ENCODE results near the gene CYP8B1. TPM values are rescaled to one million over a fixed set of nuclear protein-coding genes. Genes with fewer than 3 reads are reported as not detected.

The CYP8B1 gene
- total RNA-seq, 1 experiment from 2014 or later: not detected

DNA sequence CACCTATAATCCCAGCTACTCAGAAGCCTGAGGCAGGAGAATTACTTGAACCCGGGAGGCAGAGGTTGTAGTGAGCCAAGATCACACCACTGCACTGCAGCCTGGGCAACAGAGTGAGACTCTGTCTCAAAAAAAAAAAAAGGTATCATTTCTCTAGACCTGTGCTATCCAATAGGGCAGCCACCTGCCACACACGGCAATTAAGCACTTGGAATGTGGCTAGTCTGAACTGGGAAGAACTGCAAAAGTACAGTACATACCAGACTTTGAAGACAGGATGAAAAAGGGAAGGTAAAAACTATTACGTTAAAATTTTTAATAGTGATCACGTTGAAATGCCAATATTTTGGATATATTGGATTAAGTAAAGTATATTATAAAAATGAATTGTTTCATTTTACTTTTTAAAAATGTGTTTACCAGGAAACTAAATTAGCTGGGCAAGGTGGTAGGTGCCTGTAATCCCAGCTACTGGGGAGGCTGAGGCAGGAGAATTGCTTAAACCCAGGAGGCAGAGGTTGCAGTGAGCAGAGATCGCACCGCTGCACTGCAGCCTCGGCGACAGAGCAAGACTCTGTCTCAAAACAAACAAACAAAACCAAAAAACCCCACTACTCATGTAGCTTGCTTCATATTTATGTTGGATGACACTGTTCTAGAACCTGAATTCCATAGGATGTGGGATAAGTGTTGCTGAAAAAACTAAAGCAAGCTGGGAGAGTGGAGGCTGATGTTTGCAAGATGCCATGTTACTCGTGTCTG lies 2.3 kb downstream of the CYP8B1 start:
- BruUV-seq (replicated peaks): no TSS peak
- Histone ChIP-seq H2AFZ (no peak overlapping the region), H3K4me2 (no peak overlapping the region), H4K20me1 (ENCODE audit: insufficient read depth) (no peaks in the 10 kb centered on the region), H3K36me3 (ENCODE audit: low read depth) (no peaks in the 10 kb centered on the region), H3K9me3 (ENCODE audit: insufficient read depth, low read depth) (no peaks in the 10 kb centered on the region), H3F3A (ENCODE audit: insufficient read depth, low read depth) (no peaks in the 10 kb centered on the region), H3K27ac (no peak overlapping the region), H3K4me1 (replicated peaks; ENCODE audit: insufficient read depth) (no peaks in the 10 kb centered on the region), H3K9me2 (ENCODE audit: insufficient read depth) (no peaks in the 10 kb centered on the region), H3K27me3 (ENCODE audit: insufficient read depth, low read depth) (no peaks in the 10 kb centered on the region), H3K79me2 (ENCODE audit: low read depth) (no peaks in the 10 kb centered on the region), H3K4me3 (no peak overlapping the region)
- intact Hi-C loops (cut with micrococcal nuclease; ENCODE audit: unreplicated experiment): no loop called here
- no peak for DNase-seq
- ChIA-PET CTCF (no interaction called here), POLR2A (ENCODE audit: unreplicated experiment) (no interaction called here)
- TF ChIP-seq EZH2 (IDR thresholded peaks at IDR 0.05; ENCODE audit: low read depth): no peak
- TF ChIP-seq, protein P1, sequence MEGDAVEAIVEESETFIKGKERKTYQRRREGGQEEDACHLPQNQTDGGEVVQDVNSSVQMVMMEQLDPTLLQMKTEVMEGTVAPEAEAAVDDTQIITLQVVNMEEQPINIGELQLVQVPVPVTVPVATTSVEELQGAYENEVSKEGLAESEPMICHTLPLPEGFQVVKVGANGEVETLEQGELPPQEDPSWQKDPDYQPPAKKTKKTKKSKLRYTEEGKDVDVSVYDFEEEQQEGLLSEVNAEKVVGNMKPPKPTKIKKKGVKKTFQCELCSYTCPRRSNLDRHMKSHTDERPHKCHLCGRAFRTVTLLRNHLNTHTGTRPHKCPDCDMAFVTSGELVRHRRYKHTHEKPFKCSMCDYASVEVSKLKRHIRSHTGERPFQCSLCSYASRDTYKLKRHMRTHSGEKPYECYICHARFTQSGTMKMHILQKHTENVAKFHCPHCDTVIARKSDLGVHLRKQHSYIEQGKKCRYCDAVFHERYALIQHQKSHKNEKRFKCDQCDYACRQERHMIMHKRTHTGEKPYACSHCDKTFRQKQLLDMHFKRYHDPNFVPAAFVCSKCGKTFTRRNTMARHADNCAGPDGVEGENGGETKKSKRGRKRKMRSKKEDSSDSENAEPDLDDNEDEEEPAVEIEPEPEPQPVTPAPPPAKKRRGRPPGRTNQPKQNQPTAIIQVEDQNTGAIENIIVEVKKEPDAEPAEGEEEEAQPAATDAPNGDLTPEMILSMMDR (conservative IDR thresholded peaks at IDR 0.05): no peak

DNA sequence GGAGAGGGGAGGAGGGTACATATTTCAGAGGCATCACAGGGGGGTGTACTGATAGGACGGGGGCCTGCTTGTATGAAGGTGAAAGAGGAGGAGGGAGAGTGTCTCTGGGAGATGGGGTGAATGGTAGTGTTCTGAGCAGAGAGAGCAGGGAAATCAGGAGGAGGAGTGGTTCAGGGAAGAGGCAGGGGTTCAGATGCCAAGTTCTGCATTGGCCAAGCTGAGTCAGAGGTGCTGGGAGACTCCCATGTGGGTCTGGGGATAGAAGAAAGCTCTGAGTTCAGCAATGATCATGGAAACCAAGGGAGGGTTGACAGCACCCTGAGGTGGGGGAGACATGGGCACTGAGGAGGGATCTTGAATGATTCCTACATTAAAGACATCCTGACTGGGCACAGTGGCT lies 3.0 kb downstream of the CYP8B1 start:
- H3K27ac ChIP-seq: no peak overlapping the region
- no peaks in the 10 kb centered on the region for H3F3A ChIP-seq (ENCODE audit: insufficient read depth, low read depth)
- no peaks in the 10 kb centered on the region for H3K9me3 ChIP-seq (ENCODE audit: insufficient read depth, low read depth)
- no peak overlapping the region for H2AFZ ChIP-seq
- no peak overlapping the region for H3K4me3 ChIP-seq
- no peak overlapping the region for H3K4me2 ChIP-seq
- no TSS peak for BruUV-seq (replicated peaks)
- H3K4me1 ChIP-seq (replicated peaks; ENCODE audit: insufficient read depth): no peaks in the 10 kb centered on the region
- no peaks in the 10 kb centered on the region for H4K20me1 ChIP-seq (ENCODE audit: insufficient read depth)
- H3K36me3 ChIP-seq (ENCODE audit: low read depth): no peaks in the 10 kb centered on the region
- DNase-seq: no peak
- ChIA-PET CTCF (no interaction called here), POLR2A (ENCODE audit: unreplicated experiment) (no interaction called here)
- H3K9me2 ChIP-seq (ENCODE audit: insufficient read depth): no peaks in the 10 kb centered on the region
- TF ChIP-seq EZH2 (IDR thresholded peaks at IDR 0.05; ENCODE audit: low read depth): no peak
- TF ChIP-seq, protein P1 (conservative IDR thresholded peaks at IDR 0.05): no peak
- H3K27me3 ChIP-seq (ENCODE audit: insufficient read depth, low read depth): no peaks in the 10 kb centered on the region
- intact Hi-C loops (cut with micrococcal nuclease; ENCODE audit: unreplicated experiment): no loop called here
- H3K79me2 ChIP-seq (ENCODE audit: low read depth): no peaks in the 10 kb centered on the region

DNA sequence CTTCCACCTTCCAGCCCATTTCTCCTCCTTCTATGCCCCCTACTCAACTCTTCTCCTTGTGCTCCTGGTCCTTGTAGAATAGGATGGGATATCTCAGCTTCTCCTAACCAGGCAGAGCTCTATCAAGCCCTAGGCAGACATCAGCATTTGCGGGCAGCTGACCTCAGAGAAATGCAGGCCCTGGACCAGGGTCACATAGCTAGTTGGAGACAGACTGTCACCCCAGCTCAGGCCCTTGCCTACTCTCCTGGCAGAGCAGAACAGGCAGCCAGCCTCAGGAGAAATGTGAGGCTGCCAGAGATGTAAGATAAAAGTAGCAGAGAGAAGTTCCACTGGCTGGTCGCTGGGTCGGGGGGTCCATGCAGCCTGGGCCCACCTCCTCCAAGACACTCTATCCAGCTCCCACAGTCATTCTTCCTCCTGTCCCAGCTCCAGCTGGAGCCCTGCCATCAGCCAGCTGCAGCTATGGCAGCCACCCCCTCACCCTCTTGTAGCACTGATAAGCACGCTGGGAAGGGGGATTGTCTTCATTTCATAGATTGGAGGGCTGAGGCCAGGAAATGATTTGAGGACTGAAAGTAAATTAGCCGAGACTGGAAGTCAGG lies 4.0 kb downstream of the CYP8B1 start:
- TF ChIP-seq EZH2 (IDR thresholded peaks at IDR 0.05; ENCODE audit: low read depth): no peak
- TF ChIP-seq, protein P1 (conservative IDR thresholded peaks at IDR 0.05): no peak
- Histone ChIP-seq H3K27me3 (ENCODE audit: insufficient read depth, low read depth) (no peaks in the 10 kb centered on the region), H3K9me3 (ENCODE audit: insufficient read depth, low read depth) (no peaks in the 10 kb centered on the region), H3K36me3 (ENCODE audit: low read depth) (no peaks in the 10 kb centered on the region), H3K27ac (no peak overlapping the region), H2AFZ (no peak overlapping the region), H3K4me3 (no peak overlapping the region), H3F3A (ENCODE audit: insufficient read depth, low read depth) (no peaks in the 10 kb centered on the region), H3K4me1 (replicated peaks; ENCODE audit: insufficient read depth) (no peaks in the 10 kb centered on the region), H3K79me2 (ENCODE audit: low read depth) (no peaks in the 10 kb centered on the region), H4K20me1 (ENCODE audit: insufficient read depth) (no peaks in the 10 kb centered on the region), H3K9me2 (ENCODE audit: insufficient read depth) (no peaks in the 10 kb centered on the region), H3K4me2 (no peak overlapping the region)
- ChIA-PET CTCF (no interaction called here), POLR2A (ENCODE audit: unreplicated experiment) (no interaction called here)
- no peak for DNase-seq
- intact Hi-C loops (cut with micrococcal nuclease; ENCODE audit: unreplicated experiment): no loop called here
- BruUV-seq (replicated peaks): no TSS peak

Data from PC-9 (cell line).